ENCODE measurements around the gene SEMA6D.

Gene SEMA6D

DNA sequence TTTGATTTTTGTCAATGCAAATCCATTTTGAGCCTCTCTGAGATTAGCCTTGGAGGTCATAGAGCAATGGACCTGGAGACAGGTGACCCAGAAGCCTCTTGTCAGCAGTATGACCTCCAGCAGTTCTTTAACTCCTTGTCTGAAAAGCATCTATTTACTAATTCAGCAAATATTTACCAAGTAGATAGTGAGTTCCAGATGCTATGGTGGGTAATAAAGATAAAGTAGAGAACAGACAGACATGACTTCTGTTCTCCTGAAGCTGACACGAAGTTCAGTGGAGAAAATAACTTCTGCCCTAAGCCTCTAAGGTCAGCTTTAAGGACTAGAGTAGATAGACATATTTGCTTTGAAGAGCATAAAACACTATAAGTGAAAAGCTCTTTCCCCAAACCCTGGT is 26.6 kb downstream of the SEMA6D start:
- DNase-seq, result no peak

DNA sequence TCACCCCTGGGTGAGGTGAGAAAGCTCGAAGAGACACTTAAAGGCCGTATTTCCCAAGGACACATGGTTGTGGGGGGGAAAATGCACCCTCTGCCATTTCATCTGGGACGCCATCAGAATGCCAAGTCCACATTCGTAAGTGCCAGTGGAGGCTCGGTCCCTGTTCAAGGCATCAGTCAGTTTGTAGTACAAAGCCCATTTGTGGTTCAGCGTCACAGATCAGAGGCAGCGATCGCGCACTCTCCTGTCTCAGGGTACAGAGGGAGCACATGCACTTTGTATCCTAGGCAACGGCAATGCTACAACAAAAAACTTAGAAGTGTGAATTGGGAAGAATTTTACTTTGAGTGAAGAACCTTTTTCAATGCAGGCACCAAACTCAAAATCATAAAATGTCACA is 27.2 kb downstream of the SEMA6D start:
- no peak for DNase-seq

DNA sequence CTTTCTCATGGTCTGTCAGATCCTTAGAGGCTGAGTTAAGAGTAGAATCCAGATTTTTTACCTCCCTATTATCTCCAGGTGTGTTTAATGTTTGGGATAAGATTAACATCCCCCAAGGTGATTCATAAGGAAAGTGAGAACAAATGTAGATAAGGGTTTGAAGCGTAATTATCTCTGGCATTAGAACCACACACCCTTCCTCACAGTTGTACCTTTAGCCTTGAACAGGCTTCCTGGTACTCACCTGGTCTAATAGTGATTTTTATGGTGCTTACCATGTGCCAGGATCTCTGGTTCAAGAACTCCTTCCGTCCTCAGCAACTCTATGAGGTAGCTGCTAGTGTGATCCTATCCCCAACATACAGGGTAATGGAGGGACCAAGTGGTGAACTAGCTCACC is 27.7 kb downstream of the SEMA6D start:
- no peak for DNase-seq

DNA sequence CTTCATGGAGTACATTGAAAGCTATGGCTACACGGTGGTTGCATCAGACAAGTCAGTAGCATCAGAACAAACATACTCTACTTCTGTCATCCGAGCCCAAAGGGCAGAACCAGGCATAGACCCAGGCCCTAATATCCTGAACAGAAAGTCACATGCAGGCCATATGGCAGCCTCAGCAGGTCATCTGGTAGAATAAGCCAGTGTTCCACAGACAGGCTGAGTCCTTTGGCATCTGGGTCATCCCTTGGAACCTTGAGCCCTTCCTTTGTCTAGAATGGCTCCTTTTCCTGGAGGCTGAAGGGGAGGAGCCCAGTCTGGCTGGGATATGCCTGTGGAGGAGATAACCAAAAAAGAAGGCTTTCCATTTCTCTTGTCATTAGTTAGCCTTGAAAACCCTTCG is 29.2 kb downstream of the SEMA6D start:
- peak in 1 of 2 experiments; percentile 48 for DNase-seq

DNA sequence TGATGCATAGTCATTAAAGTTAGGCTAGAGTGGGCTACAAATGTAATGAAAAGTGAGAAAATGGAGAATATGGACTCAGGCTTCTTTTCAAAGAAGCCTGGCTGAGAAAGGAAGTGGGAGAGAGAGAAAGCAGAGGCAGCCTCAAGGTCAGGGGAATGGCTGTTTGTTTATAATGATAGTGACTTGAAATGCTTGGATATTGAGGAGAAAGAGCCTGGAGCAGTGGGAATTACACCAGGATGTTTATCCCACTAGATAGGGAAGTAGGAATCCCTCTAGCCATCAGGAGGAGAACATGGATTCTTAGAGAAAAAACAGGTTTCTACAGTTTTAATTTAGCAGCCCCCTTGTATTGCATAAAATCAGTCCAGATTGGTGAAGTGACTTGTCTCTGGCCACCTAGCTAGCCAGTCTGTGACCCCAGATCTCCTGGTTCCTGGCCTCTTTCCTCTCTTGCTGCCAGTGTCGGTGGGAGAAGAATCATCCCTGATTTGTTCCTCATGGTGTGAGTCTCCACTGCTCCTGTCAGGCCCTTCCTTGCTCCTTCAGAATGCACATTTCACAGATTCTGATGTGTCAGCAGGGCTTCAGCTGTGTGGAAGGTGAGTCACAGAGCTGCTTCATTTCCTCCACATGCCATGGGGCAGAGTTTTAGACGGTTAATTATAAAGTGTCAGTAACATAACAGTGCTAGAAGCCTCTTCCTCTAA is 32.9 kb downstream of the SEMA6D start:
- DNase-seq, result no peak

DNA sequence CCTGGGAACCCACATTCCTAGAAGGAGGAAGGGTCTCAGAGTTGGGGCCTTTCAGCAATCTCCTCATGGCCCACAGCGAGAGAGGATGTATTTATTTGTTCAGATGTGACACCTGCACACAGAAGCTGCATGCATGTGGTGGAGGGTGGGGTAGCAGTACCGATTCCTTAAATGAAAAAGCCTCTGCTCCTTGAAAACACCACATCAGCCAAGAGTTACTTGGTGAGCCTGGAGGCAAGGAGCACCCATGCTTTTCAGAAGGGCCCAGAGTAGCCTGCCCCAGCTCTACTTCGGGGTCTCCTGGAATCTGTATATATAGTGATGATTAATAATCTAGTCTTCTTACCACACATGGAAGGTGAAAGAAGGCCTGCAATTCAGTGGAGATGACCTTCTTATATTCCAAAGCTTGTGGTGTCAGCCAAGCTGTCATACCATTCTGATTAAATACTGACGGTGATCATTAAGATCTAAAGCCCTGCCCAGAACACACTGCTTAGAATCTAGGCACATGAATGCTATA is 33.5 kb downstream of the SEMA6D start:
- DNase-seq, result no peak

- DNase-seq, result no peak
Observed at GRCh38 chr15:47753591-47753990, 36.3 kb downstream of the SEMA6D start.

DNA sequence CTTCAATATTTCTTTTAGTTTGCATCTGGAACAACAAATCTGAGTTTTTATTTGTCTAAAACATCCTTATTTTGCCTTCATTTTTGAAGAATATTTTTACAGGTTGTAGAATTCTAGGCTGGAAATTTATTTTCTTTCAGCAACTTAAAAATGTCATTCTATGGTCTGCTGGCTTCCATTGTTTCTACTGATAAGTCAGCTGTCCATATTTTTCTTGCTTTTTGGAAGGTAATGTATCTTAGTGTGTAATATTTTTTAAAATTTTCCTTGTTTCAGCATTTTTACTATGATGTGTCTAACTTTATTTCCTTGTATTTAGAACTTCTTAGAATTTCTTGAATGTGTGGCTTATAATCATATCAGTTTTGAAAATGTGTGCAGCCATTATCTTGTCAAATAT is 37.0 kb downstream of the SEMA6D start:
- no peak for DNase-seq

GRCh38 chr15:47755941-47756340 is 38.6 kb downstream of the SEMA6D start:
- no peak for DNase-seq

DNA sequence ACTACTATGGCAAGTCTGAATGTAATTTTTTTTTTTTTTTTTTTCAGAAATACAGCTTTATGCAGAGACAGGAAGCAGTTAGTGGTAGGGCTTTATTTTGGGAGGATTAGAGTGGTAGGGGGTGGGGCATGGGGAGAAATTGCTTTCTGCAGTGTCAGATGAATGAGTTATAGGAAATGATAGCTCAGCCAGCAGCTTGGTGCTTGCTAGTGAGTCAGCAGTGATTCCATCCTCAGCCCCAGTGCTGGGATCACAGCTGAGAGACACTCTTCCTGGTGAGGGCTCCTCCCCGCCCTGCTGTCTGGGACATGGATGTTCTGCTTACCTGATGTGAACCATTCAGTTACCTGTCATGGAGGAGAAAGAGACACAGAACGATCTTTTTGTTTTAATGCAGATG is 39.6 kb downstream of the SEMA6D start:
- DNase-seq, result no peak

DNA sequence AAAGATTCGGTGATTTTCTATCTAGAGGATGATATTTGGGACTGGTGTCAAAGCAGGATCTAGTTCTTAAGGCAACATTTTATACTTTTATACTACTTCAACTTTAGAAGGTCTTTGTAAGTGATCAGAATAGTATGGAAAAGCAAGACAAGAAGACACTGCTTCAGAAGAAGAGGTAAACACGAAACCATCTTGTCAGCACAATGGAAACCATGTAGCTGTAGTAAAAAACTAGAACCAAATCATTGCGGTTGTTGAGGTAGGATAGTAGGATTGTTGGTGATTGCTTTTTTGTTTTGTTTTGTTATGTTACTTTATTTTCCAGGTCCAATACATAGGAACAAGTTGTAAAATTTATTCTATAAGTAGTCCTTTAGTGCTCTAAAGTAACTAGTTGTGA is 40.0 kb downstream of the SEMA6D start:
- no peak for DNase-seq

DNA sequence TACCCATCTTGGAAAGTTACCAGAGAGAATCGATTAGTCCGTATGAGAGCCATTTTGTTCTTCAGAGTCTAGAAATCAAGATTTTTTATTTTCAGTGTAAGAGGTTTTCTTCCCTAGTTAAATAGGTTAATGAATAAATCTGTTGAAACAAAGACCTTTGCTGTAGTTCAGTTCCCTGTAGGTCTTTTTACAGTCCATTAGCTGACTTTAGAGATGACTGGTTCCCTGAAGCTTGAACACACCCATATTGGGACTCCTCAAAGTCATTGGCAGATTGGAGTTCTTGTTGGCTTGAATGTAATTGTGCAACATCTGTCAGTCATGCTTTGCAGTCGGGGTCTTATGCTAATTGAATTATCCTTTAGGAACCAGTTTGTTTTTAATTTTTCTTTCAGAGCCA is 45.3 kb downstream of the SEMA6D start:
- DNase-seq, result peak; percentile 6 to 38

DNA sequence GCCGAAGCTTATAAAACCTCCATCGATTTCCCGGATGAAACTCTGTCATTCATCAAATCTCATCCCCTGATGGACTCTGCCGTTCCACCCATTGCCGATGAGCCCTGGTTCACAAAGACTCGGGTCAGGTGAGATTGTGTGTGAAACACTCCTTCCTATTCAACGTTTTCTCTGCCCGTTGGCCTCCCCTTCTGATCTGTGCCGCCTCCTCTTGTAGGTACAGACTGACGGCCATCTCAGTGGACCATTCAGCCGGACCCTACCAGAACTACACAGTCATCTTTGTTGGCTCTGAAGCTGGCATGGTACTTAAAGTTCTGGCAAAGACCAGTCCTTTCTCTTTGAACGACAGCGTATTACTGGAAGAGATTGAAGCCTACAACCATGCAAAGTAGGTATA is 47.4 kb downstream of the SEMA6D start:
- no peak for DNase-seq

- no peak for DNase-seq
Observed at GRCh38 chr15:47766406-47766805, 49.1 kb downstream of the SEMA6D start.

- DNase-seq, result no peak
Observed at GRCh38 chr15:47767035-47767434, 49.7 kb downstream of the SEMA6D start.

GRCh38 chr15:47768735-47769134 is 51.4 kb downstream of the SEMA6D start:
- no peak for DNase-seq

DNA sequence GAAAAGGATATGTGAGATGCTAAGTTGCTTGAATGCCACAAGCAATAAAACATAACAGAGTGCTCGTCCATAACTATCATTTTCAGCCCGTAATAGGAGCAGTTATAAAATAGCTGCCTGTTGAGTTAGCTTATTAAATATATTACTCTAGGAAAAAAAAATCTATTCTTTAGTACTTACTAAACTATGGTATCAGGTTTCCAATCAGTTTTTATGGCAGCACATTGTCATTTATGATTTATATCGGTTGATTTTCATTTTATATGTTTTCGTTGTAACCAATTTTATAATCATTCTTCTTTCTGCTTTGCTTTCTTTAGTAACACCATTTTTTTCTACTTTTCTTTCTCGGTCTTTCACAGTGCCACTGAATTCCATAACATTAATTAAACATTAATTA is 51.9 kb downstream of the SEMA6D start:
- DNase-seq, result no peak

GRCh38 chr15:47773143-47773542 is 55.8 kb downstream of the SEMA6D start:
- DNase-seq, result no peak

DNA sequence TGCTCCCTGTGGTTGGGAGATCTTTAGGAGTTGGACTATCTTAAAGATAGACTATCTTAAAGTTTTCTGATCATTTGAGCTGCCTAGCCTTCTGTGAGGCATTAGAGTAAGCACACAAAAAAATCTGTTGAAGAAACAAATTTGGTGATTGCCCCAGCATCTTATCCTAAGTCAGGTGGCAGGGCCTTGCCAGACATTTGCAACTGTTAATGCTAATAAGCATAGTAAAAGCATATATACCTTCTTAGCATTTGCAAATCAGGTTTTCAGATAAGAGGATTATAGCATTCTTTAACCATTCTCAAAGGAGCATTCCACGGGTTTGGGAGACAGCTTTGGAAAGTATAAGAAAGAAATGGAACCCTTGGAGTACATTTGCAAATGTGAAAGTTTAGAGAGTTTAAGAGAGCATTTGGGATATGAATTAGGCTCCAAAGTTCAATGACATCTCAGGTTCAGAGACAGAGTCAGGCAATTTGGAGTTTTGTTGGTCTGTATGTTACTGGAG is 61.0 kb downstream of the SEMA6D start:
- DNase-seq, result no peak

DNA sequence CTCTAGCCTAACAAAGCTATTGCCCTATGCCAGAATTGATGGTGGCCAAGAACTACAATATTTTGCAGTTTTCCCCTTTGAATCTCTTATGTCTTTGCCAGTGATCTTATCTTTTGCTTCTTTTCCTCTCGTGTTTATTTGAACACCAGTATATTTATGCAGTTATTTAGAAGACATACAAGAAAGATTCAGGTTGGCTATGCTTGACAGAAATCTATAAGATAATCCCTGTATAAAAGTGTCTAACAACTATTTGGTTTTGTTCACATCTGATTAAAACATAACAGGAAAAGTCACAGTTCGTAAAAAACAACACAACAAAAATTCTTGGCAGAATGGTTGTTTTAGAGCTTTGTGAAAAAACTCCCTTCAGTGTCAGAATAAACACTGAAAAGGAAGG is 63.7 kb downstream of the SEMA6D start:
- no peak for DNase-seq

- no peak for DNase-seq
Observed at GRCh38 chr15:47781527-47781926, 64.2 kb downstream of the SEMA6D start.

- no peak for DNase-seq
Observed at GRCh38 chr15:47784820-47785219, 67.5 kb downstream of the SEMA6D start.

DNA sequence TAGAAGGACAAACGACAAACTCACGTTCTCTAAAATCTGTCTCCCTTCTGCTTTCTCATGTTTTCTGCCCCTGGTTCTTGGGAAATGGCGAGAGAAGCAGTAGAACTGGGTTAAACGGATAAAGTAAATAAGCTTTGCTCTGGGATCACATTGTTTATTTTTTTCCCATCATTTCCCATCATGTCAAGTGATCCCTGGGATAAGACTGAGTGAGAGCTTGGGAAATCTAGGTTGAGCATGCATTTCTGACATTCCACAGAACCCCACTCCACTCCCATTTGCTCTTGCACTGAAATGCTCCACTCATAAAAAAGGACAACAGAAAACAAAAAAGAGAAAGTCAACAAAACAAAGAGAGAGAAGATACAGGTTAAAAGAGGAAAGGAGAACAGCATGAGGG is 69.1 kb downstream of the SEMA6D start:
- no peak for DNase-seq

DNA sequence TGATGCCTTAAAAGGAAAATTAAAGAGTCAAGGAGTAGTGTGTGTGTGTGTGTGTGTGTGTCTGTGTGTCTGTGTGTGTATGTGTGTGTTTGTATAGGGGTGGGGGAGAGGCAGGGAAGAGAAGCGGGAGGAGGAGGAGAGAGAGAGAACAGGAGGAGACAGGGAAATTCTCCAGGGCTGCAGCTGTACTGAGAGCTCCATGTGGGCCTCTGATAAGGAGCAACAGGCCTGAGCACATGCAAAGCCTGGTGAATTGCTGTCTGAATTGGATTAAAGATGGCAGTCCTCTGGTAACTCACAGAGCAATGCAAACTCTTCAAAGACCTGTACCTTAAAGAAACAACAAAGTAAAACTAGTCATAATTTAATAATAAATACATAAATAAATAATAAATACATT is 70.6 kb downstream of the SEMA6D start:
- DNase-seq, result no peak

- no peak for DNase-seq
Observed at GRCh38 chr15:47788685-47789084, 71.4 kb downstream of the SEMA6D start.
